Suprapubic skin (tissue), 4 donors: Measurements from ENCODE around the gene CD2AP. TPM values are rescaled to one million over a fixed set of nuclear protein-coding genes. Genes with fewer than 3 reads are reported as not detected.

Experiments used
- DNase-seq, 2 donors: peaks; one replicate each; pipeline ENCODE4 v3.0.0-alpha.2; 2019; ENCODE audit warnings: low spot score in 2 of 2
- H3K27ac ChIP-seq: fragments of 200-600 bp; sonication (generic); one replicate; pipeline ENCODE4 v1.5.1; 2019
- H3K27me3 ChIP-seq: fragments of 200-600 bp; sonication (generic); one replicate; pipeline ENCODE4 v1.5.1; 2019
- H3K36me3 ChIP-seq: fragments of 200-600 bp; sonication (generic); one replicate; pipeline ENCODE4 v1.5.1; 2019
- H3K4me1 ChIP-seq: fragments of 200-600 bp; sonication (generic); one replicate; pipeline ENCODE4 v1.5.1; 2019
- H3K4me3 ChIP-seq: fragments of 200-600 bp; sonication (generic); one replicate; pipeline ENCODE4 v1.5.1; 2019; ENCODE audit warnings: mild to moderate bottlenecking
- H3K9me3 ChIP-seq: fragments of 200-600 bp; sonication (generic); one replicate; pipeline ENCODE4 v1.5.1; 2019
- CTCF ChIP-seq, 2 donors: fragments of 200-600 bp in 1 of 2; fragments of 450-650 bp in 1 of 2; sonication (generic) in 1 of 2; IDR thresholded peaks; one replicate each; pipeline ENCODE4 v1.5.1; 2016 to 2019; ENCODE audit warnings: antibody characterized with exemption in 2 of 2, mild to moderate bottlenecking in 1 of 2, moderate library complexity in 1 of 2
- EP300 ChIP-seq: sonication (generic); formaldehyde crosslinking; IDR thresholded peaks from one replicate; pipeline ENCODE4 v1.6.1; 2017; ENCODE audit warnings: antibody characterized with exemption
- POLR2A ChIP-seq, 2 donors: fragments of 450-650 bp; IDR thresholded peaks; one replicate each; pipeline ENCODE4 v1.6.1; 2017; ENCODE audit warnings: antibody characterized with exemption in 2 of 2, mild to moderate bottlenecking in 2 of 2, moderate library complexity in 2 of 2
- POLR2AphosphoS5 ChIP-seq, 3 donors: sonication (generic); formaldehyde crosslinking; IDR thresholded peaks; one replicate each; pipeline ENCODE4 v1.6.1; 2017; ENCODE audit warnings: antibody characterized with exemption in 3 of 3
- WGBS: methylation state at CpG from one replicate; pipeline ENCODE4 v1.1.5; 2018; 5-methylcytosine and 5-hydroxymethylcytosine counted together
- total RNA-seq, 4 donors: library from RNA; depleted of rRNA; stranded (reverse); fragments of >200 nt; gene quantifications; one replicate each; pipeline ENCODE4 v1.1.0, GENCODE V29; 2016

Gene CD2AP
- total RNA-seq, 4 donors from 2014 or later, result 20.4 to 41.8 (median 28.3) TPM

GRCh38 chr6:47465117-47465516 is 12.5 kb upstream of the CD2AP start:
- Histone ChIP-seq H3K27me3 (no peaks in the 10 kb centered on the region), H3K4me1 (no peaks in the 10 kb centered on the region), H3K36me3 (no peaks in the 10 kb centered on the region), H3K9me3 (no peaks in the 10 kb centered on the region), H3K27ac (no peak overlapping the region), H3K4me3 (no peak overlapping the region)
- no peak for TF ChIP-seq EP300
- TF ChIP-seq CTCF (IDR thresholded peaks at IDR 0.05), result no peak
- TF ChIP-seq POLR2AphosphoS5 (IDR thresholded peaks at IDR 0.05), result no peak
- no peak for TF ChIP-seq POLR2A (IDR thresholded peaks at IDR 0.05)
- WGBS, result 79% methylated on average over 1 of the region's 1 CpG
- no peak for DNase-seq

- Histone ChIP-seq H3K36me3 (no peaks in the 10 kb centered on the region), H3K4me1 (peaks cover 6% of the 10 kb centered on the region), H3K27ac (no peak overlapping the region), H3K9me3 (no peaks in the 10 kb centered on the region), H3K27me3 (no peaks in the 10 kb centered on the region), H3K4me3 (no peak overlapping the region)
- no peak for DNase-seq
- TF ChIP-seq EP300 (no peak), POLR2AphosphoS5 (IDR thresholded peaks at IDR 0.05) (no peak), POLR2A (IDR thresholded peaks at IDR 0.05) (no peak), CTCF (IDR thresholded peaks at IDR 0.05) (no peak)
- WGBS, result 62% methylated on average over 1 of the region's 1 CpG
Measured at GRCh38 chr6:47471911-47472310, 5.7 kb upstream of the CD2AP start.

GRCh38 chr6:47473791-47474346 is 3.7 kb upstream of the CD2AP start:
- Histone ChIP-seq H3K27ac (no peak overlapping the region), H3K4me1 (peaks cover 10% of the 10 kb centered on the region), H3K4me3 (no peak overlapping the region), H3K9me3 (no peaks in the 10 kb centered on the region), H3K27me3 (no peaks in the 10 kb centered on the region), H3K36me3 (no peaks in the 10 kb centered on the region)
- DNase-seq, result no peak
- WGBS, result 89% methylated on average over 1 of the region's 1 CpG
- TF ChIP-seq EP300 (no peak), POLR2AphosphoS5 (IDR thresholded peaks at IDR 0.05) (no peak), CTCF (IDR thresholded peaks at IDR 0.05) (no peak), POLR2A (IDR thresholded peaks at IDR 0.05) (no peak)

- Histone ChIP-seq H3K27ac (no peak overlapping the region), H3K9me3 (no peaks in the 10 kb centered on the region), H3K36me3 (no peaks in the 10 kb centered on the region), H3K4me3 (no peak overlapping the region), H3K4me1 (peaks cover 25% of the 10 kb centered on the region), H3K27me3 (no peaks in the 10 kb centered on the region)
- 95% methylated on average over 5 of the region's 5 CpGs for WGBS
- DNase-seq, result no peak
- TF ChIP-seq POLR2A (IDR thresholded peaks at IDR 0.05) (no peak), CTCF (IDR thresholded peaks at IDR 0.05) (no peak), POLR2AphosphoS5 (IDR thresholded peaks at IDR 0.05) (no peak), EP300 (no peak)
Measured at GRCh38 chr6:47475319-47475816, 2.2 kb upstream of the CD2AP start.

- WGBS, result 9% methylated on average over 21 of the region's 21 CpGs
- Histone ChIP-seq H3K36me3 (no peaks in the 10 kb centered on the region), H3K9me3 (no peaks in the 10 kb centered on the region), H3K27me3 (no peaks in the 10 kb centered on the region), H3K4me1 (peaks cover 41% of the 10 kb centered on the region), H3K4me3 (peak overlapping the region; percentile 97), H3K27ac (peak overlapping the region; percentile 99)
- no peak for TF ChIP-seq EP300
- TF ChIP-seq POLR2AphosphoS5 (IDR thresholded peaks at IDR 0.05), result no peak
- no peak for TF ChIP-seq CTCF (IDR thresholded peaks at IDR 0.05)
- no peak for TF ChIP-seq POLR2A (IDR thresholded peaks at IDR 0.05)
- no peak for DNase-seq
Measured at GRCh38 chr6:47476781-47477496, 650 bp upstream of the CD2AP start.
